HepG2 (cell line): ENCODE measurements around the gene RTEL1. TPM values are rescaled to one million over a fixed set of nuclear protein-coding genes. Genes with fewer than 3 reads are reported as not detected.

Experiments used
- CBX2 ChIP-seq, 2 experiments: fragments of 200-600 bp in 1 of 2; sonication (generic); formaldehyde crosslinking in 1 of 2; IDR thresholded peaks; 2 replicates each; pipeline versions ENCODE4 v1.7.0 to v1.8.1; 2018 to 2022; ENCODE audit warnings: low read depth in 2 of 2, low read length in 1 of 2, mild to moderate bottlenecking in 1 of 2, missing genetic modification reagents in 1 of 2
- CEBPB ChIP-seq: IDR thresholded peaks from 2 replicates; pipeline ENCODE4 v1.6.1; 2011; ENCODE audit warnings: low read depth, low read length, improper control_type of control experiment, borderline replicate concordance
- DMTF1 ChIP-seq: sonication (generic); formaldehyde crosslinking; IDR thresholded peaks from 2 replicates; pipeline ENCODE4 v1.4.0; 2020; ENCODE audit warnings: mild to moderate bottlenecking, missing genetic modification reagents
- FOXA1 ChIP-seq, 2 experiments: fragments of 450-650 bp in 1 of 2; sonication (generic) in 1 of 2; formaldehyde crosslinking in 1 of 2; IDR thresholded peaks; 2 replicates each; pipeline versions ENCODE4 v1.4.0 to v1.6.1; 2016 to 2020; ENCODE audit warnings: missing genetic modification reagents in 1 of 2
- GTF2F1 ChIP-seq: fragments of 150-350 bp; IDR thresholded peaks from 2 replicates; pipeline ENCODE4 v1.6.1; 2014; ENCODE audit warnings: low read length
- HNF1B ChIP-seq: sonication (generic); formaldehyde crosslinking; IDR thresholded peaks from 2 replicates; pipeline ENCODE4 v1.5.1; 2020; ENCODE audit warnings: mild to moderate bottlenecking, moderate library complexity, missing genetic modification reagents
- IKZF1 ChIP-seq: fragments of 450-650 bp; IDR thresholded peaks from 2 replicates; pipeline ENCODE4 v1.7.1; 2016
- JDP2 ChIP-seq: sonication (generic); formaldehyde crosslinking; IDR thresholded peaks from 2 replicates; pipeline ENCODE4 v1.8.1; 2022; ENCODE audit warnings: missing genetic modification reagents, borderline replicate concordance
- KLF16 ChIP-seq, 2 experiments: sonication (generic) in 1 of 2; formaldehyde crosslinking in 1 of 2; IDR thresholded peaks; 2 replicates each; pipeline versions ENCODE4 v1.6.1 to v1.8.0; 2016 to 2023; ENCODE audit warnings: missing genetic modification reagents in 2 of 2, missing compliant biosample characterization in 1 of 2
- MIXL1 ChIP-seq: IDR thresholded peaks from 2 replicates; pipeline ENCODE4 v1.6.1; 2016
- PAWR ChIP-seq: sonication (generic); formaldehyde crosslinking; IDR thresholded peaks from 2 replicates; pipeline ENCODE4 v1.4.0; 2020; ENCODE audit warnings: missing genetic modification reagents, mild to moderate bottlenecking, borderline replicate concordance
- PCBP1 ChIP-seq: fragments of 200-400 bp; formaldehyde crosslinking; IDR thresholded peaks from 2 replicates; pipeline ENCODE4 v1.6.1; 2017; ENCODE audit warnings: mild to moderate bottlenecking, low read depth, low read length, borderline replicate concordance
- PLSCR1 ChIP-seq: sonication (generic); formaldehyde crosslinking; IDR thresholded peaks from 2 replicates; pipeline ENCODE4 v1.5.0; 2020; ENCODE audit warnings: missing genetic modification reagents, mild to moderate bottlenecking, borderline replicate concordance
- RCOR2 ChIP-seq: IDR thresholded peaks from 2 replicates; pipeline ENCODE4 v1.6.1; 2016; ENCODE audit warnings: missing biosample characterization, missing genetic modification reagents
- SMARCE1 ChIP-seq: fragments of 450-650 bp; IDR thresholded peaks from 2 replicates; pipeline ENCODE4 v1.6.1; 2017; ENCODE audit warnings: borderline replicate concordance
- SRSF4 ChIP-seq: fragments of 200-400 bp; formaldehyde crosslinking; IDR thresholded peaks from one replicate; pipeline ENCODE4 v1.6.1; 2018; ENCODE audit warnings: mild to moderate bottlenecking, low read depth, low read length, moderate library complexity; ENCODE audit not compliant: poor library complexity, severe bottlenecking
- ZFAT ChIP-seq: sonication (generic); formaldehyde crosslinking; conservative IDR thresholded peaks from 2 replicates; pipeline ENCODE4 v1.8.1; 2023; ENCODE audit warnings: missing genetic modification reagents, inconsistent platforms
- ZFP62 ChIP-seq: sonication (generic); formaldehyde crosslinking; IDR thresholded peaks from 2 replicates; pipeline ENCODE4 v1.4.0; 2020; ENCODE audit warnings: missing genetic modification reagents
- ZFYVE20 ChIP-seq: sonication (generic); formaldehyde crosslinking; IDR thresholded peaks from 2 replicates; pipeline ENCODE4 v1.8.0; 2023; ENCODE audit warnings: low read depth, mild to moderate bottlenecking, moderate library complexity, missing genetic modification reagents, borderline replicate concordance
- ZNF550 ChIP-seq: sonication (generic); formaldehyde crosslinking; IDR thresholded peaks from 2 replicates; pipeline ENCODE4 v1.4.0; 2020; ENCODE audit warnings: mild to moderate bottlenecking, missing genetic modification reagents, borderline replicate concordance
- ZNF558 ChIP-seq: sonication (generic); formaldehyde crosslinking; IDR thresholded peaks from 2 replicates; pipeline ENCODE4 v1.9.0; 2022; ENCODE audit warnings: mild to moderate bottlenecking, missing genetic modification reagents, borderline replicate concordance
- ZNF839 ChIP-seq: sonication (generic); formaldehyde crosslinking; IDR thresholded peaks from 2 replicates; pipeline ENCODE4 v1.4.0; 2020; ENCODE audit warnings: missing genetic modification reagents, mild to moderate bottlenecking, borderline replicate concordance
- polyA plus RNA-seq, 8 experiments: library from polyadenylated mRNA; depleted of rRNA in 3 of 8; stranded (reverse) in 7 of 8; unstranded in 1 of 8; fragments of >200 nt; fragmentation: Illumina TruSeq in 4 of 8; extraction: Trizol in 4 of 8; gene quantifications; 2 replicates each; pipeline versions ENCODE4 v1.2.1 to v1.2.3, GENCODE V29; 2011 to 2016; ENCODE audit warnings: low read depth in 4 of 8, missing spikeins in 1 of 8, mixed read lengths in 1 of 8; ENCODE audit not compliant: insufficient read depth in 1 of 8
- total RNA-seq, 5 experiments: library from RNA; depleted of rRNA; stranded (reverse); fragments of >200 nt; fragmentation: Illumina TruSeq; extraction: Trizol; gene quantifications; 2 replicates each; pipeline ENCODE4 v1.2.3, GENCODE V29; 2016; ENCODE audit warnings: low read depth in 1 of 5
- TF ChIP-seq, protein P1 (sequence below): sonication (generic); formaldehyde crosslinking; IDR thresholded peaks from 2 replicates; pipeline ENCODE4 v1.4.0; 2020; ENCODE audit warnings: missing genetic modification reagents

RTEL1 gene
- total and polyA plus RNA-seq, 2 of the 13 experiments (the other 11 are each of a cell fraction or from before 2014, with no cell fraction given): 21.8 to 36.4 TPM

DNA sequence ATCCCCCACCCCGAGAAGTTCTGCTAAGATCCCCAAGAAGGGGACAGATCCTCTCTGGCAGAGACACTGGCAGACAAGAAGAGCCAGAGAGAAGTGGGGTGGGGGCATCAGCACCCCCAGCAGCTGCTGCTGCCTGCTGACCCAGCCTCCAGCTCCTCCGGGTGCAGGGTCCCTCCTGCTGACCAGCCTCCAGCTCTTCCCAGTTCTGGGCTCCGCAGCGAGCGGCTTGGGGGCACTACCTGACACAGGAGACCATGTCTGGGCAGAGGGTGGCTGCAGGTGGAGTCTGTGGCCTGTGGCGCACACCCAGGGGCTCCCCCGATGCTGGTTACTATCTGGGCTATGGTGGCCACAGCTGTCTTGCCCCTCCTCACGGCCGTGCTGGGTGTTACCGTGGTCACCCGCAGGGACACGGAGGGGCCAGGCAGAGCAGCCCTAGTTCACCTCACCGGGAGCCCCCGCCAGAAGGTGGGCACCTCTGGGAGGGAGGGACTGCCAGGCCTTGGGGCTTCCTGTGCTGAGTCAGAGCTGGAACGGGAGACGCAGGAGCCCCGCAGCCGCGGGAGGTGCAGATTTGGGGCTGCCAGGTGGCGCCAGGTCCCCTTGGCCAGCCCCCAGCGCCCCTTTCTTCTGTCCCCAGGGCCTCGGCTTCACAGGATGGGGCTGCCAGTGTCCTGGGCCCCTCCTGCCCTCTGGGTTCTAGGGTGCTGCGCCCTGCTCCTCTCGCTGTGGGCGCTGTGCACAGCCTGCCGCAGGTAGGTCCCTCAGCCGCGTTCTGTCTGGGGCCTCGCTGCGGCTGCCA, 79.0 kb downstream of the RTEL1 start (continued):
- no peak for TF ChIP-seq HNF1B (CRISPR knock-in tag)
- TF ChIP-seq ZFYVE20 (CRISPR knock-in tag): peak; percentile 80; the same call in 1 of the 2 replicates
- no peak for TF ChIP-seq ZNF550 (CRISPR knock-in tag)
- TF ChIP-seq ZNF558 (CRISPR knock-in tag): no peak
- TF ChIP-seq RCOR2 (CRISPR knock-in tag): no peak
- TF ChIP-seq, protein P1, sequence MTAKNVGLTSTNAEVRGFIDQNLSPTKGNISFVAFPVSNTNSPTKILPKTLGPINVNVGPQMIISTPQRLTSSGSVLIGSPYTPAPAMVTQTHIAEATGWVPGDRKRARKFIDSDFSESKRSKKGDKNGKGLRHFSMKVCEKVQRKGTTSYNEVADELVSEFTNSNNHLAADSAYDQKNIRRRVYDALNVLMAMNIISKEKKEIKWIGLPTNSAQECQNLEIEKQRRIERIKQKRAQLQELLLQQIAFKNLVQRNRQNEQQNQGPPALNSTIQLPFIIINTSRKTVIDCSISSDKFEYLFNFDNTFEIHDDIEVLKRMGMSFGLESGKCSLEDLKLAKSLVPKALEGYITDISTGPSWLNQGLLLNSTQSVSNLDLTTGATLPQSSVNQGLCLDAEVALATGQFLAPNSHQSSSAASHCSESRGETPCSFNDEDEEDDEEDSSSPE (CRISPR knock-in tag): peak; percentile 91
- 0 out of 2 replicates have a peak, but pooled peaks have one; percentile 0 for TF ChIP-seq SMARCE1
- TF ChIP-seq ZFAT (CRISPR knock-in tag): no peak
- TF ChIP-seq GTF2F1: 0 out of 2 replicates have a peak, but pooled peaks have one; percentile 5
- TF ChIP-seq DMTF1 (CRISPR knock-in tag): no peak; the same call in 1 of the 2 replicates
- no peak for TF ChIP-seq PLSCR1 (CRISPR knock-in tag)
- TF ChIP-seq JDP2 (CRISPR knock-in tag): no peak
- TF ChIP-seq FOXA1 (IDR thresholded peaks at IDR 0.05): no peak
- TF ChIP-seq FOXA1 (CRISPR knock-in tag; IDR thresholded peaks at IDR 0.05): no peak; the same call in 1 of the 2 replicates
- 0 out of 2 replicates have a peak, but pooled peaks have one; percentile 23 for TF ChIP-seq PCBP1
- no peak for TF ChIP-seq IKZF1
- no peak; a peak in 1 of 4 replicates for TF ChIP-seq KLF16 (CRISPR knock-in tag; IDR thresholded peaks at IDR 0.05)
- TF ChIP-seq PAWR (CRISPR knock-in tag): no peak; the same call in 1 of the 2 replicates
- no peak; the same call in 1 of the 2 replicates for TF ChIP-seq ZNF839 (CRISPR knock-in tag)
- no peak for TF ChIP-seq MIXL1 (CRISPR knock-in tag)
- TF ChIP-seq SRSF4: no peak
- no peak for TF ChIP-seq CEBPB
- no peak for TF ChIP-seq CBX2 (IDR thresholded peaks at IDR 0.05; ENCODE audit: low read depth, low read length)
- no peak for TF ChIP-seq CBX2 (CRISPR knock-in tag; IDR thresholded peaks at IDR 0.05; ENCODE audit: low read depth)
- TF ChIP-seq ZFP62 (CRISPR knock-in tag): no peak
